SK-N-DZ (cell line): ENCODE results near the gene MCF2L2.
"Not testable (repeated sequence)": the region's sequence is repeated elsewhere in the genome, so short reads cannot be mapped to it uniquely, and the experiment has no call there.

Experiments used
- DNase-seq: peaks from one replicate; pipeline ENCODE4 v3.0.0-alpha.2; 2015; ENCODE audit warnings: low spot score

MCF2L2 gene

GRCh38 chr3:183239046-183239445, 189.4 kb downstream of the MCF2L2 start:
- peak; percentile 76 for DNase-seq

- no peak for DNase-seq
Measured at GRCh38 chr3:183233966-183234365, 194.5 kb downstream of the MCF2L2 start.

- no peak for DNase-seq
Measured at GRCh38 chr3:183230826-183231225, 197.6 kb downstream of the MCF2L2 start.

DNA sequence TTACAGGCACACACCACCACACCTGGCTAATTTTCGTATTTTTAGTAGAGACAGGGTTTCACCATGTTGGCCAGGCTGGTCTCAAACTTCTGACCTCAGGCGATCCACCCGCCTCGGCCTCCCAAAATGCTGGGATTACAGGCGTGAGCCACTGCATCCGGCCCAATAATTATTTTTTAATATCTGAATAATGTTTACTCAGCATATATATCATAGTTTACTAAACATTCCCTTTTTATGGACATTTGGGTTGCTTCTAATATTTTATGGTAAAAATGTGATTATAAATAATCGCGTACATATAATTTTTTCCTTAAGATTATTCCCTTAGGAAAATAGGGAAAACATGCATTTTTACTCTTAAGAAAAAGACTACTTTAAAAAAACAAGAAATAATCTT, 198.2 kb downstream of the MCF2L2 start:
- DNase-seq: not testable (repeated sequence)

DNA sequence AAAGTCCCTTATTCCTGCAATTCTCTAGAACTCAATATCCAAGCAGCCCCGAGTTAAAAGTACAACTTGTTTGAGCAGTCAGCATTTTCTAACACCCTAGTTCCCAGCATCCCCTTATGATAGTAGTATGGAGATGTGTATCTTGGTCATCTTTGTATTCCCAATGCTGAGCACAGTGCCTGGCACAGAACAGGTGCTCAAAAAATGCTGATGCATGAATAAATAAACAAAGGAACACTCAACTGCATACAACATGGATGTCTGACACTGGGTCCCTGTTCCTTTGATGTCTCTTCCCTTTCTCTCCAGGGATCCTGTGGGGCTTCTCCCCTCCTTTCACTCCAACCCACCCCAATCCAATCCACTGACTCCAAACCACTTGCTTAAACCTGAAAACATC, 199.2 kb downstream of the MCF2L2 start:
- no peak for DNase-seq

DNA sequence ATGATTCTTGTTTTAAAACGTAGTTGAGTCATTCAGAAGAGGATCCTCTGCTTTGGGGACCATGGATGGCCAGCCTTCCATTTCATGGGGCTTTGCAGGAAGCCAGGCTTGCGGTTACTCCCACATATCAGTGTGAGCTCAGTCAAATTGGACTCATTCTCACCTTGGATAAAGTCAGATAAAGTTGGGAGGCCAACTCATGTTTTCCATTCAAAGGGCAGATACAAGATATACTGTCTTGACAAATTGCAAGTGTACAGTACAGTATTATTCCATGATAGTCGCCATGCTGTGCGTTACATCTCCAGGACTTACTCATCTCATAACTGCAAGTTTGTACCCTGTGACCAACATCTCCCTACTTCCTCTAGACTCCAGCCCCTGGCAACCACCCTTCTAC, 200.8 kb downstream of the MCF2L2 start:
- DNase-seq: no peak

GRCh38 chr3:183226333-183226890, 202.0 kb downstream of the MCF2L2 start:
- no peak for DNase-seq

- no peak for DNase-seq
Measured at GRCh38 chr3:183224180-183224970, 204.0 kb downstream of the MCF2L2 start.

DNA sequence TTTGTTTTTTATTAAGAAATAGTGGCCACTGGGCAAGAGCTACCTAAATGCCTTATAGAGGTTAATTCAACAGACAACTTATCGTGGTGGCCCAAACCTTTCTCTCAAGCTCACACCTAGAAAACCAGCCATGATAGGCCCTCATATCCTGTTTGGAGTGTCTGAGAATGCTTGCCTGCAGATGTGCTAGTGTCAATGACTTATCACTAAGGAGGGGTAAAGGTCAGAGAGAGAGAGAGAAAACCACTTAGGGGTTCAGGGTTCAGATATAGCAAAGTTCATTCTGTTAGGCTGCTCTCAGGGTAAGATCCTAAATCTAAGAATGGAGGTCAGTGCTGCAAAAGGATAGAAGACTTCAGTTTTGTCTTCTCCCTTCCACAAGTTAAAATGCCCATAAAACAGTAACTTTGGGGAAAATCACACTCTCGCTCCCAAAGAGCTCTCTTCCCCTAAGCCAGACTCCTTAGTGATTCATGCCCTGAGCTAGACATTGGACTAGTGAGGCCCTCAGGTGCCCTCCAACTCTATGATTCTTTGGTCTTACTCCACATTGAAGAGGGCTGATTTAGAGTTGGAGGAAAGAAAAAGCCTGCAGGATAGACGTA, 205.7 kb downstream of the MCF2L2 start:
- no peak for DNase-seq

DNA sequence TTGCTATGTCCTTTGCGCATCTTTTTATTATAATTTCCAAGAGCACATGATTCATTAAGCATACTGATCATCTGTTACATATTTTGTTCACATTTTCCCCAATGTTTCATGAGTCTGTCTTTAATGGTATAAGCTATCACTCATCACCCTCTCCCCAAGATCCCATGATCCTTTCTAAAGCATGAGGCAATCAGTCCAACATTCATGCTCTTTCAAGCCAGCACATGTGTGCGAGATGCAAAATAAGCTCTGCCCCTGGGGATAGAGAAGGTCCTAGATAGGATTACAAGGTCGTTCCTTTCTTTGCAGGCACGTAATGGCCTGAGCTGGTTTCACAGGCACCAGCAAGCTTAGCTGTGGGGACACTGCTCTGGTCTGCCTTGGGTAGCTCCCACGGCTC, 207.6 kb downstream of the MCF2L2 start:
- no peak for DNase-seq

DNA sequence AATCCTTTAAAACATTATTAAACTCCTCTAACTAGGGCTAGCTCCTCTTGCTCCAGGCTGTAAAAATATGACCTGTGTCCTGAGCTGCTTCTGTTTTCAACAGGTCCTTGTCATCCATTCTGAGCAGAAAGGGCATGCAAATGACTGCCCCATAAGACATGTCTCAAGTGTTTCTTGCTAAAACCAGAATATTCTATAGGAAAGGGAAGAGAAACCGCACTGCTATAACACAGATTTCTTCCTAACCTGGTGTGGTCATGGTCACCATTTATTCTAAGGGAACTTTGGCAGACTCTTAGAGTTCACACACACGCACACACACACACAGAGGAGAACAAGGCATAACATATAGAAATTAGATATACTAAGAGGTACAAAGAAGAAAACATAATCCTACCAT, 209.6 kb downstream of the MCF2L2 start:
- DNase-seq: no peak

GRCh38 chr3:183217548-183218332, 210.7 kb downstream of the MCF2L2 start:
- DNase-seq: no peak

- no peak for DNase-seq
Measured at GRCh38 chr3:183215591-183216202, 212.7 kb downstream of the MCF2L2 start.

- no peak for DNase-seq
Measured at GRCh38 chr3:183214277-183214612, 214.2 kb downstream of the MCF2L2 start.

DNA sequence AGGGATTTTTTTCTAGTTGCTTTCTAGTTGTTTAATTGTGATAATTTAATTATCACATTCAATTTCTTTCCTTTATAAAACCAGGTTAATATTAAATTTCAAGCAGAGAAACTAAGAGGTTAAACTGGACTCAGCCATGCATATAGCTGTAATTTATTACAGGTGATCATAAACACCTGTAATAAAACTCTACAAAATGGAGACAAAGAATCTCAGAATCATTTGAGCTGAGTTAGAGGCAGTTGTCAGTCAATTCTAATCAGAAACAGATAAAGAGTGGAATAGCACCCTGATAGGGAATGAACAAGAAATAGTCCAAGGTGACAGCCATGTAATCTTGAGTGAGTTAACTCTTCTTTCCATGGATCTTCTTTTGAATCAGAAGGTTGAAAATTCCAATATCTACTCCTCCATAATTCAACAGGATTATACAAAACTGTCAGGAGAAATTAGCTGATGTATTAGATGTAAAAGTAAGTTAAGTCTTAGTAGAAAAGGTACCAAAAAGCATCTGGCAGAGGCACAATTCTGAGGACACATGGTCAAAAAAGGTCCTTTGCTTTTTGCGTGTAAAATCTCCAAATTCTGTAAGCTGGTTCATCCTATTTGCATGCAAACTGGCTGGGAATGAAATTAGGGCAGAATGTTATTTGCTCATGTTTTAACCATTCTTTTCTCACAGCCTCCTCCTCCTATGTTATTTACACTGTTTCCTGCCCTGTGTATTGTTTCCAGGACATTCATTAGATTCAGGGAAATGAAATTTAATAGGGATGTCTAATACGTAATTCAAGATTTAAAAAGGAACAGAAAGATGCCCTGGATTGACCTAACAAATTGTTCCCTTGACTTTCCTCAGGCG, 214.8 kb downstream of the MCF2L2 start:
- DNase-seq: no peak

- DNase-seq: no peak
Measured at GRCh38 chr3:183212565-183212964, 215.9 kb downstream of the MCF2L2 start.

GRCh38 chr3:183212096-183212495, 216.3 kb downstream of the MCF2L2 start:
- DNase-seq: no peak

- no peak for DNase-seq
Measured at GRCh38 chr3:183211352-183211751, 217.1 kb downstream of the MCF2L2 start.

DNA sequence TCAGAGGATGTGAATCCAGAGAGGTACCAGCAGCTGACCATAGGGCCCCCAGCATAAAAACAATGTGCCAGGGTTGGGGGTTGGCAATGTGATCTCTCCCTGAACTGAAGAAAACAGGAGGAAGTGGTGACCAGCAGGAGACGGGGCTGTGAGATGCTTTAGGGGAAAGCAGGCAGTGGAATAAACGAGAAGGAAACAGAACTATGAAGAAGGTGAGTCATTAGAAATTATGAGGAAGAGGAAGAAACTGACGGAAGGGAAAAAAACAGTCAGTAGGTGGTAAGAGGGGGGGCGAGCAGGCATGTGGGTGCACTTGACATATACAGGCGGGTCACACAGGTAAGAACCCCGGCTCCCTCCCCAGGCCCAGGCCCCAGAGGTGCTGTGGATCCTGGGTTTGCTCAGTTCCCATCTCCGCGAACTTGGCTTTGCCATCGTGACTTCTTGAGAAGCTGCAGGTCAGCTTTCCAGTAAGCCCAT, 217.5 kb downstream of the MCF2L2 start:
- no peak for DNase-seq

GRCh38 chr3:183210341-183210740, 218.1 kb downstream of the MCF2L2 start:
- no peak for DNase-seq

- DNase-seq: no peak
Measured at GRCh38 chr3:183208800-183209199, 219.6 kb downstream of the MCF2L2 start.
